Measurements from ENCODE around the gene EPHB3. TPM values are rescaled to one million over a fixed set of nuclear protein-coding genes. Genes with fewer than 3 reads are reported as not detected.

The EPHB3 gene
- total and polyA plus RNA-seq, 9 donors, result 2.1 to 31.0 (median 10.6) TPM

DNA sequence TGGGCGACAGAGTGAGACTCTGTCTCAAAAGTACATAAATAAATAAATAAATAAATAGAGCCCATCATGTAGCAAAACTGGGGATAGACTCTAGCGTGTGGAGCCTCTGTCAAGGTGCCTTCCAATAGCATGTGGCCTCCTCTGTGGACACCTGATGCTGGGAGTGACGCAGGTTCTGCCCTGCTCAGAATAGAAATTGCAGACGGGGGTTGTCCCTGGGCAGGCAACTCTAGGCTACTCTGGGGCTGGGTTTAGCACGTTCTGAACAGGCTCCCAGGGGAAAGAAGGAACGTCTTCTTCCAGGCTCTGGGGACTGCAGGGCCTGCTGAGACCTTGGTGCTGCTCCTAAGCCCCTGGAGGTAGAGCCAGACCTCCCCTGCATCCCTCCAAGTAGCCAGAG is 65.3 kb downstream of the EPHB3 start:
- Histone ChIP-seq H3K36me3 (no peaks in the 10 kb centered on the region), H3K4me1 (ENCODE audit: insufficient read depth) (no peaks in the 10 kb centered on the region), H3K27ac (no peak overlapping the region), H3K4me3 (no peak overlapping the region), H3K27me3 (no peaks in the 10 kb centered on the region), H3K9me3 (no peaks in the 10 kb centered on the region)
- intact Hi-C loops (cut with DNase I), result no loop called here
- WGBS, 3 donors, result 49 to 55% (median 51%) methylated on average over 6 of the region's 6 CpGs
- no peak for TF ChIP-seq EP300 (IDR thresholded peaks at IDR 0.05)
- TF ChIP-seq, protein P1, sequence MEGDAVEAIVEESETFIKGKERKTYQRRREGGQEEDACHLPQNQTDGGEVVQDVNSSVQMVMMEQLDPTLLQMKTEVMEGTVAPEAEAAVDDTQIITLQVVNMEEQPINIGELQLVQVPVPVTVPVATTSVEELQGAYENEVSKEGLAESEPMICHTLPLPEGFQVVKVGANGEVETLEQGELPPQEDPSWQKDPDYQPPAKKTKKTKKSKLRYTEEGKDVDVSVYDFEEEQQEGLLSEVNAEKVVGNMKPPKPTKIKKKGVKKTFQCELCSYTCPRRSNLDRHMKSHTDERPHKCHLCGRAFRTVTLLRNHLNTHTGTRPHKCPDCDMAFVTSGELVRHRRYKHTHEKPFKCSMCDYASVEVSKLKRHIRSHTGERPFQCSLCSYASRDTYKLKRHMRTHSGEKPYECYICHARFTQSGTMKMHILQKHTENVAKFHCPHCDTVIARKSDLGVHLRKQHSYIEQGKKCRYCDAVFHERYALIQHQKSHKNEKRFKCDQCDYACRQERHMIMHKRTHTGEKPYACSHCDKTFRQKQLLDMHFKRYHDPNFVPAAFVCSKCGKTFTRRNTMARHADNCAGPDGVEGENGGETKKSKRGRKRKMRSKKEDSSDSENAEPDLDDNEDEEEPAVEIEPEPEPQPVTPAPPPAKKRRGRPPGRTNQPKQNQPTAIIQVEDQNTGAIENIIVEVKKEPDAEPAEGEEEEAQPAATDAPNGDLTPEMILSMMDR (IDR thresholded peaks at IDR 0.05), result no peak
- TF ChIP-seq POLR2A (IDR thresholded peaks at IDR 0.05), result no peak
- no peak for DNase-seq

DNA sequence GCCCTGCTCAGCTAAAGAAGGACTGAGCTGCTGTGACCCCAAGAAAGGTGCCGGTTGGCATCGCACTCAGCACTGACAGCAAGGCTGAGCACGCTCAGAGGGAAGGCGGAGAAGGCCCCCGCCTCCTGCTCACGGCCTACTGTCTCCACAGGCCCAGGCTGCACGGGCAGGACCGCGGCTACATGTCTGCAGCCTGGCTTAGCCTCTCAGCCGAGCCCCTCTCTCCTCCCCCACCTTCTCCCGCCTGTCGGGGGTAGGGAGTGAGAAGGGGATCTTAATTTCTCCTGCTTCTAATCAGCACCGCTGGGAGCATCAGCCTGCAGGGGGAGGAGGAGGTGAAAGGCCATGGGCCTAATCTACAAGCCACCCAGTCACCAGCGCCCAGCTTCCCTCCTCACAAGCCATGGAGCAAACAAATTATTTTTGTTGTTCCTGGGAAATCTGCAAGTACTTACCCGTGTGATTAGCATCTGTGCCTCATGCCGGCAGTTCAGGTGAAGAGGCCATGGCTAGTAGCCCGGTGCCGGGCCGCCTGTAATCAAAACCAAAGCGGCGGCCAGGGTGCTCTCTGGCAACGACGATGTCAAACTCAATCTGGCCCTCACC is 68.1 kb downstream of the EPHB3 start:
- Histone ChIP-seq H3K36me3 (no peaks in the 10 kb centered on the region), H3K4me1 (ENCODE audit: insufficient read depth) (no peaks in the 10 kb centered on the region), H3K9me3 (no peaks in the 10 kb centered on the region), H3K27ac (no peak overlapping the region), H3K4me3 (no peak overlapping the region), H3K27me3 (no peaks in the 10 kb centered on the region)
- WGBS, 3 donors, result 68 to 86% (median 78%) methylated on average over 18 to 23 of the region's 23 CpGs
- intact Hi-C loops (cut with DNase I), result loop anchor here in 2 of 4 donors (1.0 to 5.0 kb wide), 2 partner anchors 14 to 1408 kb away; no protein-coding TSS in a partner anchor
- no peak for DNase-seq
- TF ChIP-seq, protein P1 (IDR thresholded peaks at IDR 0.05), result no peak
- no peak for TF ChIP-seq POLR2A (IDR thresholded peaks at IDR 0.05)
- no peak for TF ChIP-seq EP300 (IDR thresholded peaks at IDR 0.05)

DNA sequence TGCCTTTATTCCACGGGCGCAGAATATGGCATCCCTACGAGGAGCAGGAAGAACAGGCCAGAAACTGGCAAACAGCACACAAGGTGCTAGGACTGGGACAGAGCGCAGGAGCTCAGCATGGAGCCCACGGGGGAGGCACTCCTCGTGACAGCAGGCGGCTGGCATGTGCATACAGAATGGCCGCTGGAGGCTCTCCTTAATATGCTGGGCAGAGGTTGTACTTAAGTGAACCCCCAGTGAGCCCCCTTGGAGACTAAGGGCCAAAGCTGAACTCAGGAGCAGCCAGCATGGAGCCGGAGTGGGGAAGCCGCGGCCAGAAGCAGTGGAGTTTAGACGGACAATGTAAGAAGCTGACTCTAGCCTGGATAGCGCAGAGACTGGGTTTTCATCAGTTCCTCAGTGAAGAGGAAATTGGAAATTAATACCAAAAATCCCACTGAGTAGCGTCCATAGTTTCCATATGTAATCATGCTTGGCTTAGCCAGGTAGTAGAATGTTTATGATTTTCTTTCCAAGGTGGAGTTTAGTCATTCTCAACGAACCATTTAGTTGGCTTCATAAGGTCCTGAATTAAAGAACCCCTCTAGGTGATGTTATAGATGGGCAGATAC is 69.4 kb downstream of the EPHB3 start:
- H3K36me3 ChIP-seq, result no peaks in the 10 kb centered on the region
- H3K27me3 ChIP-seq, result no peaks in the 10 kb centered on the region
- TF ChIP-seq POLR2A (IDR thresholded peaks at IDR 0.05), result no peak
- no peak for TF ChIP-seq EP300 (IDR thresholded peaks at IDR 0.05)
- TF ChIP-seq, protein P1 (IDR thresholded peaks at IDR 0.05), result no peak
- no peak overlapping the region for H3K4me3 ChIP-seq
- WGBS, 3 donors, result 91 to 92% (median 91%) methylated on average over 15 of the region's 15 CpGs
- DNase-seq, result no peak
- intact Hi-C loops (cut with DNase I), result loop anchor here in 1 of 4 donors (5.0 kb wide), 1 partner anchor 1406 kb away; no protein-coding TSS in a partner anchor
- no peak overlapping the region for H3K27ac ChIP-seq
- no peaks in the 10 kb centered on the region for H3K4me1 ChIP-seq (ENCODE audit: insufficient read depth)
- no peaks in the 10 kb centered on the region for H3K9me3 ChIP-seq

DNA sequence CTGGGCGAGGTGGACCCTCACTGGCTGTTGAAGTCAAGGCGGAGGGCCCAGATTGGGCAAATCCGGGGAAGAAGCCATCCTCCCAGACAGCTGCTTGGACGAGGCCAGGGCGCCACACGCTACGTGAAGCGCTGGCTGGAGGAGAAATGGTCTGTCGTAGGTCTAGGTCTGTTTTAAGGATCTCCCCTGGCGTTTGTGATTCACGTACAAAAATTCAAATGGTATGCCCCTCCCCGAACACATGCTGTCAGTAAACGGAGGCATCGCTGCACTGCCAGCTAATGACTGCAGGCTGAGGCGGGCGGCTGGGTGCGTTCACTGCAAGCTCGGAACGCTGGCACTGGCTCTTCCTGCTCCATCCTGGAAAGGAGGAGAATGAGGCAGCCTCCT is 69.9 kb downstream of the EPHB3 start:
- intact Hi-C loops (cut with DNase I), result loop anchor here in 1 of 4 donors (5.0 kb wide), 1 partner anchor 1406 kb away; no protein-coding TSS in a partner anchor
- H3K9me3 ChIP-seq, result no peaks in the 10 kb centered on the region
- no peaks in the 10 kb centered on the region for H3K4me1 ChIP-seq (ENCODE audit: insufficient read depth)
- no peak overlapping the region for H3K27ac ChIP-seq
- no peak for DNase-seq
- H3K36me3 ChIP-seq, result no peaks in the 10 kb centered on the region
- TF ChIP-seq, protein P1 (IDR thresholded peaks at IDR 0.05), result no peak
- no peak for TF ChIP-seq EP300 (IDR thresholded peaks at IDR 0.05)
- no peak overlapping the region for H3K4me3 ChIP-seq
- no peaks in the 10 kb centered on the region for H3K27me3 ChIP-seq
- WGBS, 3 donors, result 91 to 94% (median 91%) methylated on average over 19 of the region's 19 CpGs

Other genes starting within 250 kb of the EPHB3 start
- 100 to 1,000 TPM in 6 of 7 donors, 10 to 100 TPM in 1; 72.4 to 295 (median 212) TPM for gene EIF4G1, start 247.2 kb upstream of the EPHB3 start, total RNA-seq
- gene EIF4G1, start 247.2 kb upstream of the EPHB3 start, polyA plus RNA-seq, result 100 to 1,000 TPM; 110 to 159 TPM
- gene FAM131A, start 224.2 kb upstream of the EPHB3 start, total RNA-seq, result 10 to 100 TPM; 16.4 to 37.8 (median 32.9) TPM
- gene FAM131A, start 224.2 kb upstream of the EPHB3 start, polyA plus RNA-seq, result 10 to 100 TPM in 1 of 2 donors, 1 to 10 TPM in 1; 8.7 to 19.7 TPM
- gene CLCN2, start 200.2 kb upstream of the EPHB3 start, total RNA-seq, result 10 to 100 TPM in 4 of 7 donors, 1 to 10 TPM in 3; 5.7 to 18.0 (median 15.4) TPM
- 10 to 100 TPM in 1 of 2 donors, 1 to 10 TPM in 1; 3.5 to 11.7 TPM for gene CLCN2, start 200.2 kb upstream of the EPHB3 start, polyA plus RNA-seq
- gene POLR2H, start 200.1 kb upstream of the EPHB3 start, total RNA-seq, result 10 to 100 TPM; 47.3 to 86.9 (median 60.6) TPM
- 10 to 100 TPM; 52.6 to 67.2 TPM for gene POLR2H, start 200.1 kb upstream of the EPHB3 start, polyA plus RNA-seq
- gene THPO, start 183.6 kb upstream of the EPHB3 start, total RNA-seq, result 1 to 10 TPM in 4 of 7 donors, under 1 TPM in 3; 0.34 to 2.0 (median 1.2) TPM
- gene THPO, start 183.6 kb upstream of the EPHB3 start, polyA plus RNA-seq, result 1 to 10 TPM in 1 of 2 donors, under 1 TPM in 1; 0.98 to 1.5 TPM
- 10 to 100 TPM; 11.5 to 37.3 (median 20.5) TPM for gene CHRD, start 181.7 kb upstream of the EPHB3 start, total RNA-seq
- gene CHRD, start 181.7 kb upstream of the EPHB3 start, polyA plus RNA-seq, result 10 to 100 TPM in 1 of 2 donors, 1 to 10 TPM in 1; 3.1 to 26.9 TPM
- gene MAGEF1, start 150.3 kb downstream of the EPHB3 start, total RNA-seq, result 10 to 100 TPM; 28.3 to 48.6 (median 39.7) TPM
- 10 to 100 TPM; 29.6 to 48.7 TPM for gene MAGEF1, start 150.3 kb downstream of the EPHB3 start, polyA plus RNA-seq